OCI-LY7 (cell line): Measurements from ENCODE around the gene VTI1A.

Experiments
- EZH2phosphoT487 ChIP-seq: fragments of 200-600 bp; sonication (generic); IDR thresholded peaks from 2 replicates; pipeline ENCODE4 v1.6.1; 2018; ENCODE audit warnings: low read depth, borderline replicate concordance, mild to moderate bottlenecking, mixed run types, antibody characterized with exemption, low read length, moderate library complexity, mixed read lengths
- TF ChIP-seq, protein P1 (sequence below): fragments of 200-600 bp; sonication (generic); conservative IDR thresholded peaks from 2 replicates; pipeline ENCODE4 v1.5.1; 2014; ENCODE audit warnings: mild to moderate bottlenecking, antibody characterized with exemption, low read length, moderate library complexity, mixed read lengths

DNA sequence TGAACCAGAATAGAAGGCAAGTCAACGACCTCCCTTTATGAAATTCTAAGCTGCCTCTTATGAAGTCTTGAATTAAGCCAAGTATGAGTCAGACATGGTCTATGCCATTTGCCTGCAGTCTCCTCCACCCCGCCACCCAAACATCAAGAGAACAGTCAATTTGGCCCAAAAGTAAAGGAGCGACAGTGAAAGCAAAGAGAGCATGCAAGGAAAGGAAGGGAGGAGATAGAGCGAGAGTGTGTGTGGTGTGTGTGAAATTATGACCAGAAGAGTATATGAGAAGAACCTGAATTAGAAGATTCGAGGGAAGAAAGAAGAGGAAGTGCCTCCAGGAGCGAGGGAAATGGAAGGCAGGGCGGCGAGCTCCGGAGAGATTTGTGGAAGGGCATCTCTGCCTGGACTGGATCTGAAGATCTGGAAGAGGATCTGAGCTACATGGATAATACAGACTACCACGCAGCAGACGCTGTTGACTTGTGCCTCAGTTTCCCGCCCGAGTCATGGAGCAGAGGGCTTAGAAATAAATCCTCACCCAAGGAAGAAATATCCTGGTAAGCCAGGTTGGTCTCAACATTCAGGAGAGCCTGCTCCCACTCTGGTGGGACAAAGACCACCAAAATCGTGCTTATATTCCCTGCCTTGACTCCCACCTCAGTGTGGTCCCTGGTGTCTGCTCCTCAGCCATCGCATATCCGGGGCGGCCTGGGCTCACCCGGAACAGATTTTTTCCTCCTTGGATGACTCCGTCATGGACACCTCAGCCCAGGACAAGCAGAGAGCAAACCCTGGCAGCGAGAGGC is 760 bp upstream of the VTI1A start:
- TF ChIP-seq, protein P1, sequence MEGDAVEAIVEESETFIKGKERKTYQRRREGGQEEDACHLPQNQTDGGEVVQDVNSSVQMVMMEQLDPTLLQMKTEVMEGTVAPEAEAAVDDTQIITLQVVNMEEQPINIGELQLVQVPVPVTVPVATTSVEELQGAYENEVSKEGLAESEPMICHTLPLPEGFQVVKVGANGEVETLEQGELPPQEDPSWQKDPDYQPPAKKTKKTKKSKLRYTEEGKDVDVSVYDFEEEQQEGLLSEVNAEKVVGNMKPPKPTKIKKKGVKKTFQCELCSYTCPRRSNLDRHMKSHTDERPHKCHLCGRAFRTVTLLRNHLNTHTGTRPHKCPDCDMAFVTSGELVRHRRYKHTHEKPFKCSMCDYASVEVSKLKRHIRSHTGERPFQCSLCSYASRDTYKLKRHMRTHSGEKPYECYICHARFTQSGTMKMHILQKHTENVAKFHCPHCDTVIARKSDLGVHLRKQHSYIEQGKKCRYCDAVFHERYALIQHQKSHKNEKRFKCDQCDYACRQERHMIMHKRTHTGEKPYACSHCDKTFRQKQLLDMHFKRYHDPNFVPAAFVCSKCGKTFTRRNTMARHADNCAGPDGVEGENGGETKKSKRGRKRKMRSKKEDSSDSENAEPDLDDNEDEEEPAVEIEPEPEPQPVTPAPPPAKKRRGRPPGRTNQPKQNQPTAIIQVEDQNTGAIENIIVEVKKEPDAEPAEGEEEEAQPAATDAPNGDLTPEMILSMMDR, result no peak
- no peak for TF ChIP-seq EZH2phosphoT487
